ENCODE measurements around the gene GAST.

GRCh38 chr17:41681776-41682175 lies 30.4 kb upstream of the GAST start:
- TF ChIP-seq CTCF (IDR thresholded peaks at IDR 0.05) (no peak), POLR2A (IDR thresholded peaks at IDR 0.05) (no peak), POLR2AphosphoS5 (IDR thresholded peaks at IDR 0.05) (no peak)

Measured in prostate gland (tissue), 2 donors.